Neural cell (in vitro differentiated cells): ENCODE measurements around the gene RAD51B. TPM values are rescaled to one million over a fixed set of nuclear protein-coding genes. Genes with fewer than 3 reads are reported as not detected.

Experiments used
- H2AFZ ChIP-seq: fragments of 200-600, 300-800 bp; sonication (generic), shearing (Covaris generic); 2 replicates; pipeline ENCODE4 v1.6.0; 2014; ENCODE audit warnings: low read depth, mild to moderate bottlenecking, antibody characterized with exemption, low read length, moderate library complexity
- H3F3A ChIP-seq: fragments of 200-600 bp; shearing (Covaris generic); 2 replicates; pipeline ENCODE4 v1.6.1; 2016; ENCODE audit warnings: mild to moderate bottlenecking, moderate library complexity, mixed read lengths, antibody characterized with exemption, low read length; ENCODE audit not compliant: insufficient read depth, poor library complexity, severe bottlenecking
- H3K27ac ChIP-seq: fragments of 200-600, 300-800 bp; sonication (generic), shearing (Covaris generic); 2 replicates; pipeline ENCODE4 v1.5.1; 2014; ENCODE audit warnings: mild to moderate bottlenecking, low read length, moderate library complexity
- H3K27me3 ChIP-seq: fragments of 300-800, 200-600 bp; sonication (generic), shearing (Covaris generic); 2 replicates; pipeline ENCODE4 v1.6.0; 2014; ENCODE audit warnings: mild to moderate bottlenecking, low read depth, low read length, moderate library complexity; ENCODE audit not compliant: insufficient read depth
- H3K36me3 ChIP-seq: fragments of 300-800, 200-600 bp; sonication (generic), shearing (Covaris generic); 2 replicates; pipeline ENCODE4 v1.5.1; 2014; ENCODE audit warnings: mild to moderate bottlenecking, antibody characterized with exemption, low read length, moderate library complexity; ENCODE audit not compliant: insufficient read depth
- H3K4me2 ChIP-seq: fragments of 300-800, 200-600 bp; sonication (generic), shearing (Covaris generic); 2 replicates; pipeline ENCODE4 v1.6.0; 2014; ENCODE audit warnings: mild to moderate bottlenecking, low read length
- H3K4me3 ChIP-seq: fragments of 300-800, 200-600 bp; sonication (generic), shearing (Covaris generic); 2 replicates; pipeline ENCODE4 v1.5.1; 2014; ENCODE audit warnings: mild to moderate bottlenecking, low read length, moderate library complexity
- H3K79me2 ChIP-seq: fragments of 200-600 bp; shearing (Covaris generic); replicated peaks from 2 replicates; pipeline ENCODE4 v1.6.0; 2014; ENCODE audit warnings: mild to moderate bottlenecking, low read length, moderate library complexity; ENCODE audit not compliant: insufficient read depth
- H3K9ac ChIP-seq: fragments of 300-800, 200-600 bp; sonication (generic), shearing (Covaris generic); 2 replicates; pipeline ENCODE4 v1.6.1; 2016; ENCODE audit warnings: mild to moderate bottlenecking, low read length, mixed read lengths
- H3K9me2 ChIP-seq: fragments of 200-600 bp; shearing (Covaris generic); 2 replicates; pipeline ENCODE4 v1.6.1; 2016; ENCODE audit warnings: mild to moderate bottlenecking, low read length, mixed read lengths; ENCODE audit not compliant: insufficient read depth
- H3K9me3 ChIP-seq: fragments of 200-600, 300-800 bp; sonication (generic), shearing (Covaris generic); 2 replicates; pipeline ENCODE4 v1.6.1; 2016; ENCODE audit warnings: mild to moderate bottlenecking, mixed run types, low read length, moderate library complexity, mixed read lengths
- H4K20me1 ChIP-seq: fragments of 200-600 bp; shearing (Covaris generic); 2 replicates; pipeline ENCODE4 v1.6.1; 2016; ENCODE audit warnings: mild to moderate bottlenecking, mixed run types; ENCODE audit not compliant: insufficient read depth
- CTCF ChIP-seq: fragments of 450-650 bp; IDR thresholded peaks from 2 replicates; pipeline ENCODE4 v1.5.1; 2014; ENCODE audit warnings: antibody characterized with exemption, mild to moderate bottlenecking, moderate library complexity; ENCODE audit not compliant: poor library complexity, severe bottlenecking
- EP300 ChIP-seq: fragments of 450-650 bp; conservative IDR thresholded peaks from 2 replicates; pipeline ENCODE4 v1.6.1; 2014; ENCODE audit warnings: antibody characterized with exemption, mild to moderate bottlenecking, moderate library complexity; ENCODE audit not compliant: poor library complexity, severe bottlenecking
- EZH2 ChIP-seq: fragments of 200-600, 300-800 bp; shearing (Covaris generic), sonication (generic); IDR thresholded peaks from 2 replicates; pipeline ENCODE4 v1.6.1; 2014; ENCODE audit warnings: antibody characterized with exemption, low read length, borderline replicate concordance, mild to moderate bottlenecking; ENCODE audit not compliant: insufficient read depth, poor library complexity, severe bottlenecking
- MXI1 ChIP-seq: fragments of 450-650 bp; conservative IDR thresholded peaks from 2 replicates; pipeline ENCODE4 v1.6.1; 2014; ENCODE audit warnings: antibody characterized with exemption, mild to moderate bottlenecking; ENCODE audit not compliant: poor library complexity, severe bottlenecking
- POLR2AphosphoS5 ChIP-seq: IDR thresholded peaks from 2 replicates; pipeline ENCODE4 v1.6.1; 2012
- RAD21 ChIP-seq: fragments of 450-650 bp; conservative IDR thresholded peaks from 2 replicates; pipeline ENCODE4 v1.6.1; 2014; ENCODE audit warnings: antibody characterized with exemption, mild to moderate bottlenecking, moderate library complexity
- REST ChIP-seq: IDR thresholded peaks from 2 replicates; pipeline ENCODE4 v1.6.1; 2012; ENCODE audit warnings: borderline replicate concordance
- SMC3 ChIP-seq: fragments of 450-650 bp; conservative IDR thresholded peaks from 2 replicates; pipeline ENCODE4 v1.6.1; 2014; ENCODE audit warnings: antibody characterized with exemption, mild to moderate bottlenecking, moderate library complexity; ENCODE audit not compliant: poor library complexity
- TAF1 ChIP-seq: IDR thresholded peaks from 2 replicates; pipeline ENCODE4 v1.6.1; 2012; ENCODE audit warnings: low read depth
- polyA plus RNA-seq: library from polyadenylated mRNA; depleted of rRNA; stranded (reverse); fragments of >200 nt; gene quantifications from 2 replicates; pipeline ENCODE4 v1.2.3, GENCODE V29; 2014

RAD51B gene
- polyA plus RNA-seq, 1 donor from 2014 or later: 3.1 TPM

- no peak overlapping the region for H3K4me2 ChIP-seq
- no peaks in the 10 kb centered on the region for H4K20me1 ChIP-seq
- H3K4me3 ChIP-seq: no peak overlapping the region
- H3K79me2 ChIP-seq: no peaks in the 10 kb centered on the region
- no peaks in the 10 kb centered on the region for H3K36me3 ChIP-seq
- H3K9me3 ChIP-seq: no peaks in the 10 kb centered on the region
- no peak overlapping the region for H3K9ac ChIP-seq
- no peaks in the 10 kb centered on the region for H3K27me3 ChIP-seq
- no peaks in the 10 kb centered on the region for H3F3A ChIP-seq
- no peak for TF ChIP-seq EP300
- no peak for TF ChIP-seq MXI1
- no peak for TF ChIP-seq POLR2AphosphoS5
- no peak for TF ChIP-seq TAF1
- no peak for TF ChIP-seq SMC3
- TF ChIP-seq REST: no peak
- TF ChIP-seq CTCF: no peak
- TF ChIP-seq EZH2: no peak
- no peak for TF ChIP-seq RAD21
- H3K27ac ChIP-seq: no peak overlapping the region
- H2AFZ ChIP-seq: no peak overlapping the region
- H3K9me2 ChIP-seq: no peaks in the 10 kb centered on the region
Measured at GRCh38 chr14:68542346-68542745, 722.8 kb downstream of the RAD51B start.

GRCh38 chr14:68543516-68543915 lies 723.9 kb downstream of the RAD51B start:
- Histone ChIP-seq H2AFZ (no peak overlapping the region), H3K4me2 (no peak overlapping the region), H3K9me3 (no peaks in the 10 kb centered on the region), H3K9ac (no peak overlapping the region), H3K27me3 (no peaks in the 10 kb centered on the region), H3K27ac (no peak overlapping the region), H3F3A (no peaks in the 10 kb centered on the region), H3K36me3 (no peaks in the 10 kb centered on the region), H3K4me3 (no peak overlapping the region), H3K9me2 (no peaks in the 10 kb centered on the region), H3K79me2 (no peaks in the 10 kb centered on the region), H4K20me1 (no peaks in the 10 kb centered on the region)
- TF ChIP-seq RAD21 (no peak), EP300 (no peak), REST (no peak), SMC3 (no peak), POLR2AphosphoS5 (no peak), MXI1 (no peak), CTCF (no peak), TAF1 (no peak), EZH2 (no peak)
